C4-2B (cell line): ENCODE data around the gene IDH3G.

Experiments used
- H3K27ac ChIP-seq: fragments of 450-650 bp; 2 replicates; pipeline ENCODE4 v1.5.1; 2017
- ZFX ChIP-seq: fragments of 450-650 bp; IDR thresholded peaks from 2 replicates; pipeline ENCODE4 v1.6.1; 2017
- TF ChIP-seq, protein P1 (sequence below): fragments of 450-650 bp; conservative IDR thresholded peaks from 2 replicates; pipeline ENCODE4 v1.5.1; 2017; ENCODE audit warnings: mild to moderate bottlenecking

Gene IDH3G

GRCh38 chrX:153803211-153804099, 9.3 kb upstream of the IDH3G start:
- no peak for TF ChIP-seq ZFX
- TF ChIP-seq, protein P1, sequence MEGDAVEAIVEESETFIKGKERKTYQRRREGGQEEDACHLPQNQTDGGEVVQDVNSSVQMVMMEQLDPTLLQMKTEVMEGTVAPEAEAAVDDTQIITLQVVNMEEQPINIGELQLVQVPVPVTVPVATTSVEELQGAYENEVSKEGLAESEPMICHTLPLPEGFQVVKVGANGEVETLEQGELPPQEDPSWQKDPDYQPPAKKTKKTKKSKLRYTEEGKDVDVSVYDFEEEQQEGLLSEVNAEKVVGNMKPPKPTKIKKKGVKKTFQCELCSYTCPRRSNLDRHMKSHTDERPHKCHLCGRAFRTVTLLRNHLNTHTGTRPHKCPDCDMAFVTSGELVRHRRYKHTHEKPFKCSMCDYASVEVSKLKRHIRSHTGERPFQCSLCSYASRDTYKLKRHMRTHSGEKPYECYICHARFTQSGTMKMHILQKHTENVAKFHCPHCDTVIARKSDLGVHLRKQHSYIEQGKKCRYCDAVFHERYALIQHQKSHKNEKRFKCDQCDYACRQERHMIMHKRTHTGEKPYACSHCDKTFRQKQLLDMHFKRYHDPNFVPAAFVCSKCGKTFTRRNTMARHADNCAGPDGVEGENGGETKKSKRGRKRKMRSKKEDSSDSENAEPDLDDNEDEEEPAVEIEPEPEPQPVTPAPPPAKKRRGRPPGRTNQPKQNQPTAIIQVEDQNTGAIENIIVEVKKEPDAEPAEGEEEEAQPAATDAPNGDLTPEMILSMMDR: no peak
- H3K27ac ChIP-seq: no peak overlapping the region

GRCh38 chrX:153802513-153803045, 8.4 kb upstream of the IDH3G start:
- TF ChIP-seq, protein P1: no peak
- no peak for TF ChIP-seq ZFX

DNA sequence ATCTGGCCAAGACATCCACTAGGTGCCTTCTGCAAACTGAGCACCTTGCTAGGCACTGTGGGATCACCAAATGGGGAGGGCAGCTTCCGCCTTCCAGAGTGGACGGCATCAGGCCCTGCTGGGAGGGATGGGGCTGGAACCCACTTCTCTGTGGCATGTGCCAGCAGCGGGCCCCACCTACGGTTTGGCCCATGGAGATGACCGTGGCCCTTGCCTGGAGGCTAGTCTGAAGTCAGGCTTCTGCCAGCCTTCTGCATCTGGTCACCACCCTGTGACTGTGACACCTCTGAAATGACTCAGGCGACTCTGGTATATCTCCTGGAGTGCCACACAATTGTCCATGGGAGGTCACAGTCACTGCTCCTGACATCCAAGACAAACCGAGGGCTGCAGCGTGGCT, 7.5 kb upstream of the IDH3G start:
- H3K27ac ChIP-seq: no peak overlapping the region
- TF ChIP-seq ZFX: no peak
- TF ChIP-seq, protein P1: no peak

More at GRCh38 chrX:153802513-153803045, 8.4 kb upstream of the IDH3G start:
- H3K27ac ChIP-seq: no peak overlapping the region

GRCh38 chrX:153800746-153801145, 6.6 kb upstream of the IDH3G start:
- TF ChIP-seq ZFX: no peak
- TF ChIP-seq, protein P1: no peak
- H3K27ac ChIP-seq: no peak overlapping the region

DNA sequence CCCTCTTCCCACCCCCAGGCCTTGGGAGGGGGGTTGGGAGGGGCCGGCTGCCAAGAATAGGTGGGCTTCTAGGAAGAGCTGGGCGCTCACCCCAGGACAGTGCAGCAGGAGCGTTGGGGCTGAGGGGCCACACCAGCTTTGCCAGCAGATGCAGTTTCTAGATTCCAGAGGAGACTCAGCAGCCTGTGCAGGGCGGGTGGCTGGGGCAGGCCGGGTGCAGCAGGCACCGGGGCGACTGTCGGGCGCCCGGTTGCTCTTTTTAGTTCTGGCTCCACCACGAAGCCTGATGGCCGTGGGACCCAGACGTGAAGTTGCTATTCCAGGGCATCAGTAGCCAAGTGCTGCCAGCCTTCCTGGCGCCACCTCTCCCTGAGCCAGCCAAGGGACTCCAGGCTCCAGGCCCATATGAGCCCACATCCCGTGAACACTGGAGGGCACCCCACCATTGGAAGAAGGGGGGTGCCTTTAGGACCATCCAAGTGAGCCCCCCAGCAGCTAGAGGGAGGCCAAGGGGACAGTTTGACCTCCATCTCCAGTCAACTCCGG, 6.1 kb upstream of the IDH3G start:
- no peak overlapping the region for H3K27ac ChIP-seq
- no peak for TF ChIP-seq ZFX
- TF ChIP-seq, protein P1: no peak

DNA sequence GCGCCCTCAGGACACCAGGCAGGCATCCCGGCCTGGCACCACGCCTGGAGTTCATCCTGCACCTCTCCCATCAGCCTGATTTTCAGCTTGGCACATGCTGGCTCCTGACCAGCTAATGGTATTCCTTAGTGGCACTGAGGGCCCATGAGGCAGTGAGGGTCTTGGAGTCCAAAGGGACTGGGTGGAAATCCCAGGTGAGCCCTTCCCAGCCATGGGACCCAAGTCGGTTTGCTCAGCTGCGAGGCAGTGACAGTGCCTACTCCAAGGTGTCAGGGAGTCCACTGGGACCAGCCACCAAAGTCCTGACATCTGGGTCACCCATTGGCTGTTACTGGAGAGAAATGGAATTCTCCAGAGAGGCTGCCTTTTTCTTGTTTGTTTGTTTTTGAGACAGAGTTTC, 5.2 kb upstream of the IDH3G start:
- no peak overlapping the region for H3K27ac ChIP-seq
- TF ChIP-seq, protein P1: no peak
- TF ChIP-seq ZFX: no peak

DNA sequence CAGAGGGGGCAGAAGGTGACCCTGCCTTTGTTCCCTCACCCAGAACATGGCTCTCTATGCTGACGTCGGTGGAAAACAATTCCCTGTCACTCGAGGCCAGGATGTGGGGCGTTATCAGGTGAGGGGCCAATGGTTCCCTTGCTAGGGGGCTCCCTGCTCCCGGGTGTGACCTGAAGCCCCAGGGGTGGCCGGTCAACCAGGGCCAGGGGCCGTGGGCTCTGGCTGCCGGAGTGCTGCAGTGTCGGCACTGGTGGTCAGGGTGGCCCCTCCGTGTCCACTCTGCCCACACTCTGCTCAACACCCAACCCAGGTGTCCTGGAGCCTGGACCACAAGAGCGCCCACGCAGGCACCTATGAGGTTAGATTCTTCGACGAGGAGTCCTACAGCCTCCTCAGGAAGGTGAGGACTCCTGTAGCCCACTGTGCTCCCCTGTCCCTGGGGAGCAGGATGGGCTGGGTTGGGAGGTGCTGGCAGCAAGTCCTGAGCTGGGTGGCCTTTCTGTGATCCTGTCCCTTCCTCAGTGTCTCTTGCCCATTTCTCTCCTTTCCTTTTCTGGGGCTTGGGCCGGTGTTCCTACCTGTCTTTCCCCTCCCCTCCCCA, 3.3 kb upstream of the IDH3G start:
- TF ChIP-seq ZFX: no peak
- TF ChIP-seq, protein P1: no peak
- no peak overlapping the region for H3K27ac ChIP-seq
